Measurements from ENCODE around the gene KCNG2. TPM values are rescaled to one million over a fixed set of nuclear protein-coding genes. Genes with fewer than 3 reads are reported as not detected.

The KCNG2 gene
- total RNA-seq, 1 donor: not detected

- no peak overlapping the region for H3K27ac ChIP-seq (ENCODE audit: low read depth, low read length)
Measured at GRCh38 chr18:79792988-79793355, 4.8 kb upstream of the KCNG2 start.

DNA sequence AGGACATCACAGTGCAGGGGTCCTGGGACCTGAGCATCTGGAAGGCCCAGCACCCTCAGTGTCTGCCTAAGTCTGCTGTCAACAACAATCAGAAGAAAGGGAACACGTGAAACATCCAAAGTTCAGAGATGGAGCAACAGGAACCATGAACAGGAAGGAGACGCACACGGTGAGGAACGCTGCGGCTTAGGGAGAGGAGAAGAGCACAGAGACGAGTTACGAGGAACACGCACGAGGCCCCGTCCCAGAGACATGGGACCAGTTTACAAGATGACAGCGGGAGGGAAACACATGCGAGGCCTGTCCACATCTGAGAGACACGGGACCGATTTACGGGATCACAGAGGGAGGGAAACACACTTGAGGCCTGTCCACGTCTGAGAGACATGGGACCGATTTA is 2.9 kb upstream of the KCNG2 start:
- no peak overlapping the region for H3K27ac ChIP-seq (ENCODE audit: low read depth, low read length)
- H3K27me3 ChIP-seq (ENCODE audit: insufficient read depth, low read length): peaks cover 32% of the 10 kb centered on the region
- H3K4me1 ChIP-seq (ENCODE audit: insufficient read depth, low read length): peaks cover 19% of the 10 kb centered on the region
- no peaks in the 10 kb centered on the region for H3K79me2 ChIP-seq (ENCODE audit: insufficient read depth, low read length)
- no peaks in the 10 kb centered on the region for H3K36me3 ChIP-seq (ENCODE audit: insufficient read depth, low read length)
- H2AFZ ChIP-seq (ENCODE audit: low read length): no peak overlapping the region
- no peaks in the 10 kb centered on the region for H3K9me3 ChIP-seq (ENCODE audit: low read depth, low read length)
- no peaks in the 10 kb centered on the region for H4K20me1 ChIP-seq (ENCODE audit: insufficient read depth, low read length)
- H3K4me2 ChIP-seq (ENCODE audit: insufficient read depth, low read length): no peak overlapping the region
- no peak overlapping the region for H3K4me3 ChIP-seq (ENCODE audit: insufficient read depth, low read length)
- DNase-seq (ENCODE audit: insufficient read length, low spot score, missing footprints): no peak
- TF ChIP-seq, protein P1, sequence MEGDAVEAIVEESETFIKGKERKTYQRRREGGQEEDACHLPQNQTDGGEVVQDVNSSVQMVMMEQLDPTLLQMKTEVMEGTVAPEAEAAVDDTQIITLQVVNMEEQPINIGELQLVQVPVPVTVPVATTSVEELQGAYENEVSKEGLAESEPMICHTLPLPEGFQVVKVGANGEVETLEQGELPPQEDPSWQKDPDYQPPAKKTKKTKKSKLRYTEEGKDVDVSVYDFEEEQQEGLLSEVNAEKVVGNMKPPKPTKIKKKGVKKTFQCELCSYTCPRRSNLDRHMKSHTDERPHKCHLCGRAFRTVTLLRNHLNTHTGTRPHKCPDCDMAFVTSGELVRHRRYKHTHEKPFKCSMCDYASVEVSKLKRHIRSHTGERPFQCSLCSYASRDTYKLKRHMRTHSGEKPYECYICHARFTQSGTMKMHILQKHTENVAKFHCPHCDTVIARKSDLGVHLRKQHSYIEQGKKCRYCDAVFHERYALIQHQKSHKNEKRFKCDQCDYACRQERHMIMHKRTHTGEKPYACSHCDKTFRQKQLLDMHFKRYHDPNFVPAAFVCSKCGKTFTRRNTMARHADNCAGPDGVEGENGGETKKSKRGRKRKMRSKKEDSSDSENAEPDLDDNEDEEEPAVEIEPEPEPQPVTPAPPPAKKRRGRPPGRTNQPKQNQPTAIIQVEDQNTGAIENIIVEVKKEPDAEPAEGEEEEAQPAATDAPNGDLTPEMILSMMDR (IDR thresholded peaks at IDR 0.05; ENCODE audit: extremely low read depth, low read depth, low read length): no peak

More at GRCh38 chr18:79792988-79793355, 4.8 kb upstream of the KCNG2 start:
- Histone ChIP-seq H3K79me2 (ENCODE audit: insufficient read depth, low read length) (no peaks in the 10 kb centered on the region), H3K36me3 (ENCODE audit: insufficient read depth, low read length) (no peaks in the 10 kb centered on the region), H3K4me1 (ENCODE audit: insufficient read depth, low read length) (peaks cover 19% of the 10 kb centered on the region), H4K20me1 (ENCODE audit: insufficient read depth, low read length) (no peaks in the 10 kb centered on the region), H3K4me2 (ENCODE audit: insufficient read depth, low read length) (no peak overlapping the region), H3K27me3 (ENCODE audit: insufficient read depth, low read length) (peaks cover 29% of the 10 kb centered on the region), H3K9me3 (ENCODE audit: low read depth, low read length) (no peaks in the 10 kb centered on the region), H2AFZ (ENCODE audit: low read length) (no peak overlapping the region), H3K4me3 (ENCODE audit: insufficient read depth, low read length) (no peak overlapping the region)
- TF ChIP-seq, protein P1 (IDR thresholded peaks at IDR 0.05; ENCODE audit: extremely low read depth, low read depth, low read length): no peak
- no peak for DNase-seq (ENCODE audit: insufficient read length, low spot score, missing footprints)

DNA sequence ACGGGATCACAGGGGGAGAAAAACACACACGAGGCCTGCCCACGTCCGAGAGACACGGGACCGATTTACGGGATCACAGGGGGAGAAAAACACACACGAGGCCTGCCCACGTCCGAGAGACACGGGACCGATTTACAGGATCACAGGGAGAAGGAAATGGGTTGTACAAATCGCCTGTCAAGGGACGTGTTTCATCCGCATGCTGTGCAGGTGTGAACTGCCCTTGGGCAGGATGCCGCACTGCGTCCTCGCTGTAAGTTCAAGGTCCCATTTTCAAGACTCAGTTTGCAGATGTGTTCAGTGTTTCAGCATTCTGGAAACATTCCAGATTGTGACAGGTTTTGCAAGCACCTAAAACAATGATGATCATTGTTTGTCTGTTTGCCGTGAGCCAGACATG is 2.3 kb upstream of the KCNG2 start:
- no peaks in the 10 kb centered on the region for H4K20me1 ChIP-seq (ENCODE audit: insufficient read depth, low read length)
- TF ChIP-seq, protein P1 (IDR thresholded peaks at IDR 0.05; ENCODE audit: extremely low read depth, low read depth, low read length): no peak
- H3K79me2 ChIP-seq (ENCODE audit: insufficient read depth, low read length): no peaks in the 10 kb centered on the region
- H3K4me3 ChIP-seq (ENCODE audit: insufficient read depth, low read length): no peak overlapping the region
- H2AFZ ChIP-seq (ENCODE audit: low read length): no peak overlapping the region
- H3K27ac ChIP-seq (ENCODE audit: low read depth, low read length): no peak overlapping the region
- H3K9me3 ChIP-seq (ENCODE audit: low read depth, low read length): no peaks in the 10 kb centered on the region
- DNase-seq (ENCODE audit: insufficient read length, low spot score, missing footprints): no peak
- H3K27me3 ChIP-seq (ENCODE audit: insufficient read depth, low read length): peaks cover 38% of the 10 kb centered on the region
- peaks cover 19% of the 10 kb centered on the region for H3K4me1 ChIP-seq (ENCODE audit: insufficient read depth, low read length)
- no peaks in the 10 kb centered on the region for H3K36me3 ChIP-seq (ENCODE audit: insufficient read depth, low read length)
- no peak overlapping the region for H3K4me2 ChIP-seq (ENCODE audit: insufficient read depth, low read length)

DNA sequence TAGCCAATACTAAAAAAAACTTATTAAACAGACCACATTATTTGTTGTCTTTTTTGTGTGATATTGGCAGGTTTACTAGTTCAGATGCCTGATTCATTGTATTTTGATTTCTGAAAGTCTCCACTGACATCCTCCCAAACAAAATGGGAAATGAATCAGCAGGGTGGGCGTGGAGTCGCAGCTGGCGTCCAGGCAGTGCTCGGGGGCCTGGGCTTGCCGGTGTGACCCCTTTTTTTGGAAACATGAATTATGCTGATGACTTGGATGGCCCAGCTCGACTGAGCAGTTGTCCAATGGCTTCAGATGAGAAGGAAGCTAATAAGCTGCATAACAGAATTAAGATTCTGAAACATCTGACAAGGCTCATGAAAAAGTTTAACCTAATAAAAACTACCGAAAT is 1.7 kb upstream of the KCNG2 start:
- no peak overlapping the region for H3K27ac ChIP-seq (ENCODE audit: low read depth, low read length)
- H3K36me3 ChIP-seq (ENCODE audit: insufficient read depth, low read length): no peaks in the 10 kb centered on the region
- no peak overlapping the region for H3K4me2 ChIP-seq (ENCODE audit: insufficient read depth, low read length)
- peak; percentile 55 for DNase-seq (ENCODE audit: insufficient read length, low spot score, missing footprints)
- no peak overlapping the region for H2AFZ ChIP-seq (ENCODE audit: low read length)
- TF ChIP-seq, protein P1 (IDR thresholded peaks at IDR 0.05; ENCODE audit: extremely low read depth, low read depth, low read length): no peak
- H3K79me2 ChIP-seq (ENCODE audit: insufficient read depth, low read length): no peaks in the 10 kb centered on the region
- no peaks in the 10 kb centered on the region for H4K20me1 ChIP-seq (ENCODE audit: insufficient read depth, low read length)
- peaks cover 42% of the 10 kb centered on the region for H3K27me3 ChIP-seq (ENCODE audit: insufficient read depth, low read length)
- no peaks in the 10 kb centered on the region for H3K9me3 ChIP-seq (ENCODE audit: low read depth, low read length)
- peaks cover 16% of the 10 kb centered on the region for H3K4me1 ChIP-seq (ENCODE audit: insufficient read depth, low read length)
- H3K4me3 ChIP-seq (ENCODE audit: insufficient read depth, low read length): no peak overlapping the region
